ENCODE data around the gene TCAP. TPM values are rescaled to one million over a fixed set of nuclear protein-coding genes. Genes with fewer than 3 reads are reported as not detected.

Gene TCAP
- total and polyA plus RNA-seq, 9 donors = 0.24 to 1.9 (median 1.3) TPM

- peaks cover 2% of the 10 kb centered on the region for H3K4me1 ChIP-seq (ENCODE audit: insufficient read depth)
- no peaks in the 10 kb centered on the region for H3K9me3 ChIP-seq
- H3K27me3 ChIP-seq = no peaks in the 10 kb centered on the region
- WGBS, 3 donors = 54 to 56% (median 54%) methylated on average over 16 of the region's 16 CpGs
- TF ChIP-seq POLR2A (IDR thresholded peaks at IDR 0.05) (no peak), EP300 (IDR thresholded peaks at IDR 0.05) (no peak)
- TF ChIP-seq, protein P1, sequence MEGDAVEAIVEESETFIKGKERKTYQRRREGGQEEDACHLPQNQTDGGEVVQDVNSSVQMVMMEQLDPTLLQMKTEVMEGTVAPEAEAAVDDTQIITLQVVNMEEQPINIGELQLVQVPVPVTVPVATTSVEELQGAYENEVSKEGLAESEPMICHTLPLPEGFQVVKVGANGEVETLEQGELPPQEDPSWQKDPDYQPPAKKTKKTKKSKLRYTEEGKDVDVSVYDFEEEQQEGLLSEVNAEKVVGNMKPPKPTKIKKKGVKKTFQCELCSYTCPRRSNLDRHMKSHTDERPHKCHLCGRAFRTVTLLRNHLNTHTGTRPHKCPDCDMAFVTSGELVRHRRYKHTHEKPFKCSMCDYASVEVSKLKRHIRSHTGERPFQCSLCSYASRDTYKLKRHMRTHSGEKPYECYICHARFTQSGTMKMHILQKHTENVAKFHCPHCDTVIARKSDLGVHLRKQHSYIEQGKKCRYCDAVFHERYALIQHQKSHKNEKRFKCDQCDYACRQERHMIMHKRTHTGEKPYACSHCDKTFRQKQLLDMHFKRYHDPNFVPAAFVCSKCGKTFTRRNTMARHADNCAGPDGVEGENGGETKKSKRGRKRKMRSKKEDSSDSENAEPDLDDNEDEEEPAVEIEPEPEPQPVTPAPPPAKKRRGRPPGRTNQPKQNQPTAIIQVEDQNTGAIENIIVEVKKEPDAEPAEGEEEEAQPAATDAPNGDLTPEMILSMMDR (IDR thresholded peaks at IDR 0.05) = no peak
- H3K4me3 ChIP-seq = no peak overlapping the region
- DNase-seq = no peak
- intact Hi-C loops (cut with DNase I) = loop anchor here (5.0 to 10.0 kb wide), 4 partner anchors 45 to 130 kb away; partner anchors contain the start of genes PNMT (in 1 of the 4) and TCAP (in 1 of the 4)
- H3K27ac ChIP-seq = no peak overlapping the region
- no peaks in the 10 kb centered on the region for H3K36me3 ChIP-seq
These were observed 42.7 kb upstream of the TCAP start for GRCh38 chr17:39622380-39623006.

DNA sequence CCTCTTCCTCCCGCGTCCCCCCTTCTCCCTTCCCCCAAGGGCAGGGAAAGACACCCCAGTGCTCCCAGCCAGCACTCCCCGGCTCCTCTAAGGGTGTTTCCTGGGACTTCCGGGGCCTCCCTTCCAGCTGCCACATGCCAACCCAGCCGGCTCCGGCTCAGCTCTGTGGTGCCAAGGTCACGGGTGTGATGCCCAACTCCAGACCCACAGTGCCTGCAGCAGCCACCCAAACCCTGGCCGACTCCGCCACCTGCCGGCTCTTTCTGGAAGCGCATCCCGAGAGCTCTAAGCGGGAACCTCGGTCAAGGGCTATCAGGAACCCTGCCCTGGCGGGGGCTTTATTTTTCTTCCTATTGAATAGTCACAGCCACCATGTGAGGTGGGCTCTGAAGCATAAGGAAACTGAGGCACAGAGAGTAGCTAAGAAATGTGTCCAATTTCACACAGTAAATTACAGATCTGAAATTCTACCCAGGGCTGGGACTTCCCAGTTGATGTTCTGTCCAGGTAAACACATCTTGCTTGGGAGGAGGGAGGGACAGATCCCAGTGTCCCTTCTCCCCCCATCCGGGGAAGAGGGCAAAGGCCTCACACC, 41.7 kb upstream of the TCAP start:
- peak; percentile 55 to 84 (median 77) for DNase-seq
- no peaks in the 10 kb centered on the region for H3K27me3 ChIP-seq
- no peaks in the 10 kb centered on the region for H3K9me3 ChIP-seq
- no peak for TF ChIP-seq POLR2A (IDR thresholded peaks at IDR 0.05)
- TF ChIP-seq, protein P1 (IDR thresholded peaks at IDR 0.05) = peak; percentile 45 to 70 (median 50)
- H3K27ac ChIP-seq = no peak overlapping the region
- H3K4me3 ChIP-seq = no peak overlapping the region
- intact Hi-C loops (cut with DNase I) = loop anchor here (5.0 to 10.0 kb wide), 4 partner anchors 44 to 129 kb away; partner anchors contain the start of genes PNMT (in 1 of the 4) and TCAP (in 1 of the 4)
- WGBS, 3 donors = 1 to 4% (median 3%) methylated on average over 16 of the region's 16 CpGs
- peaks cover 2% of the 10 kb centered on the region for H3K4me1 ChIP-seq (ENCODE audit: insufficient read depth)
- no peaks in the 10 kb centered on the region for H3K36me3 ChIP-seq

DNA sequence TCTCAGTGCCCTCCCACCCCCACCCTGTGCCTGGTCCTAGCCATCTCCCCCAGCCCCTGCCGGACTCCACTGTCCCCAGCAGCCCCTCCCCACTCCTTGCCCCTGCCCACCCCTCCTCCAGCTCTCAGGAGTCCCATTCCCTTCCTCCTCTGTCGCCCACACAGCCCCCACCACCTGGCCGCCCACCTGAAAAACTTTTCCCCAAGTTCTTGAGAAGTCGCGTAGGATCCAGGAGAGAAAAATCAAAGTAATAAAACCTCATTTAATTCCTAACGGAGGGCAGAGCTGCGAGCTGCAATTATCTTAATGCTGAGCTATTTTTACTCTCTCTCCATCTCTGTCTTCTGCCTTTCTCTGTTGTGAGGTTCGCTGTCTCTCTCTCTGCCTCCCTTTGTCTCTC, 40.8 kb upstream of the TCAP start:
- TF ChIP-seq POLR2A (IDR thresholded peaks at IDR 0.05) (no peak), EP300 (IDR thresholded peaks at IDR 0.05) (no peak)
- TF ChIP-seq, protein P1 (IDR thresholded peaks at IDR 0.05) = no peak
- no peak for DNase-seq
- H3K36me3 ChIP-seq = no peaks in the 10 kb centered on the region
- no peak overlapping the region for H3K4me3 ChIP-seq
- H3K9me3 ChIP-seq = no peaks in the 10 kb centered on the region
- 63 to 68% (median 66%) methylated on average over 8 of the region's 8 CpGs for WGBS, 3 donors
- H3K27ac ChIP-seq = no peak overlapping the region
- peaks cover 2% of the 10 kb centered on the region for H3K4me1 ChIP-seq (ENCODE audit: insufficient read depth)
- no peaks in the 10 kb centered on the region for H3K27me3 ChIP-seq
- intact Hi-C loops (cut with DNase I) = loop anchor here (5.0 to 10.0 kb wide), 4 partner anchors 43 to 128 kb away; partner anchors contain the start of genes PNMT (in 1 of the 4) and TCAP (in 1 of the 4)

DNA sequence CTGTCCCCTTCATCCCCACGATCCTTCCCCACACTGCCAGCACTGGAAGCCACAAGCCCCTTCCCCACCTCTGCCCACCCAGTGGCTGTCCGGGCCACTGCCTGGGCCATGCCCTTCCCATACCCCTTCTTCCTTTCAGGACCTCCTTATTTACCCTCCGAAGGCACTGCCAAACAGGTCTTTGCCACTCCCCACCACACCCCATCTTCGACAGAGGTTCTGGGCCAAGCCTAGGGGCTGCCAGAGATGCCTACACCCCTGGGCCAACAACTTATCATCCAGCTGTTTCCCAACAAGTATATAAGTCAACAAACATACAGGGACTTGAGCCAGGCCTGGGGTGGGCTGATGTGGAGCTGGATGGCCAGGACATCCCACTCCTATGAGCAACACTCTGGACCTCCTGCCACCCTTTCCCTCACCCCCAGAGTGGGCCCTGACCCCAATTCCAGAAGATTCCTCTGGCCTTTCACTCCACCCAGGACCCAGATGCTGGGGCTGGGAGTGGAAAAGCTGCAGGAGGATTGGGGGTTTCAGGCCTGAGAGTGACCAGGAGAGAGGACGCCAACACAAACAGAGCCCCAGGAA, 39.9 kb upstream of the TCAP start:
- intact Hi-C loops (cut with DNase I) = loop anchor here in 2 of 4 donors (5.0 to 10.0 kb wide), 2 partner anchors 80 to 127 kb away; no protein-coding TSS in a partner anchor
- peaks cover 2% of the 10 kb centered on the region for H3K4me1 ChIP-seq (ENCODE audit: insufficient read depth)
- no peak overlapping the region for H3K4me3 ChIP-seq
- no peaks in the 10 kb centered on the region for H3K36me3 ChIP-seq
- no peaks in the 10 kb centered on the region for H3K9me3 ChIP-seq
- DNase-seq = no peak
- TF ChIP-seq POLR2A (IDR thresholded peaks at IDR 0.05) = no peak
- no peak for TF ChIP-seq EP300 (IDR thresholded peaks at IDR 0.05)
- TF ChIP-seq, protein P1 (IDR thresholded peaks at IDR 0.05) = no peak
- H3K27me3 ChIP-seq = no peaks in the 10 kb centered on the region
- H3K27ac ChIP-seq = no peak overlapping the region
- 26 to 41% (median 27%) methylated on average over 5 of the region's 5 CpGs for WGBS, 3 donors
